Kidney epithelial cell (primary cell): ENCODE results near the gene FREM2. TPM values are rescaled to one million over a fixed set of nuclear protein-coding genes. Genes with fewer than 3 reads are reported as not detected.

Experiments
- DNase-seq: peaks from one replicate; pipeline ENCODE4 v3.0.0-alpha.2; 2010; ENCODE audit warnings: low read depth
- H3K27me3 ChIP-seq: 2 replicates; pipeline ENCODE4 v1.6.0; 2011; ENCODE audit warnings: low read length; ENCODE audit not compliant: control insufficient read depth, insufficient read depth
- H3K36me3 ChIP-seq: 2 replicates; pipeline ENCODE4 v1.5.1; 2011; ENCODE audit warnings: low read length; ENCODE audit not compliant: control insufficient read depth, insufficient read depth
- H3K4me3 ChIP-seq: 2 replicates; pipeline ENCODE4 v1.5.1; 2011; ENCODE audit warnings: low read depth, mild to moderate bottlenecking, control low read depth, low read length
- total RNA-seq: library from RNA; depleted of rRNA; stranded (reverse); fragments of >200 nt; gene quantifications from 2 replicates; pipeline ENCODE4 v1.2.3, GENCODE V29; 2015
- TF ChIP-seq, protein P1 (sequence below): IDR thresholded peaks from 2 replicates; pipeline ENCODE4 v1.5.1; 2011; ENCODE audit warnings: mild to moderate bottlenecking, moderate library complexity, low read length, control low read depth, inconsistent platforms; ENCODE audit not compliant: insufficient read depth, poor library complexity, severe bottlenecking

The FREM2 gene
- total RNA-seq, 1 donor from 2014 or later = 1.0 TPM

- H3K4me3 ChIP-seq = no peak overlapping the region
- no peak for DNase-seq
- TF ChIP-seq, protein P1, sequence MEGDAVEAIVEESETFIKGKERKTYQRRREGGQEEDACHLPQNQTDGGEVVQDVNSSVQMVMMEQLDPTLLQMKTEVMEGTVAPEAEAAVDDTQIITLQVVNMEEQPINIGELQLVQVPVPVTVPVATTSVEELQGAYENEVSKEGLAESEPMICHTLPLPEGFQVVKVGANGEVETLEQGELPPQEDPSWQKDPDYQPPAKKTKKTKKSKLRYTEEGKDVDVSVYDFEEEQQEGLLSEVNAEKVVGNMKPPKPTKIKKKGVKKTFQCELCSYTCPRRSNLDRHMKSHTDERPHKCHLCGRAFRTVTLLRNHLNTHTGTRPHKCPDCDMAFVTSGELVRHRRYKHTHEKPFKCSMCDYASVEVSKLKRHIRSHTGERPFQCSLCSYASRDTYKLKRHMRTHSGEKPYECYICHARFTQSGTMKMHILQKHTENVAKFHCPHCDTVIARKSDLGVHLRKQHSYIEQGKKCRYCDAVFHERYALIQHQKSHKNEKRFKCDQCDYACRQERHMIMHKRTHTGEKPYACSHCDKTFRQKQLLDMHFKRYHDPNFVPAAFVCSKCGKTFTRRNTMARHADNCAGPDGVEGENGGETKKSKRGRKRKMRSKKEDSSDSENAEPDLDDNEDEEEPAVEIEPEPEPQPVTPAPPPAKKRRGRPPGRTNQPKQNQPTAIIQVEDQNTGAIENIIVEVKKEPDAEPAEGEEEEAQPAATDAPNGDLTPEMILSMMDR = no peak
- peaks cover 6% of the 10 kb centered on the region for H3K27me3 ChIP-seq
- no peaks in the 10 kb centered on the region for H3K36me3 ChIP-seq
Observed at GRCh38 chr13:38688674-38689073, 1.8 kb downstream of the FREM2 start.

DNA sequence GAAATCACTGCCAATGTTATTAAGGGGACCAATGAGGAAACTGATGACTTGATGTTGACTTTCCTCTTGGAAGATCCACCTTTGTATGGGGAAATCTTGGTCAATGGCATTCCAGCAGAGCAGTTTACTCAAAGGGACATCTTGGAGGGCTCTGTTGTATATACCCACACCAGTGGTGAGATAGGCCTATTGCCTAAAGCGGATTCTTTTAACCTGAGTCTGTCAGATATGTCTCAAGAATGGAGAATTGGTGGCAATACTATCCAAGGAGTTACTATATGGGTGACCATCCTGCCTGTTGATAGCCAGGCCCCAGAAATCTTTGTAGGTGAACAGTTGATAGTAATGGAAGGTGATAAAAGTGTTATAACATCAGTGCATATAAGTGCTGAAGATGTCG is 3.4 kb downstream of the FREM2 start:
- Histone ChIP-seq H3K4me3 (no peak overlapping the region), H3K27me3 (peaks cover 6% of the 10 kb centered on the region), H3K36me3 (no peaks in the 10 kb centered on the region)
- DNase-seq = no peak
- TF ChIP-seq, protein P1 = no peak

GRCh38 chr13:38693168-38693567 is 6.3 kb downstream of the FREM2 start:
- DNase-seq = no peak
- Histone ChIP-seq H3K36me3 (no peaks in the 10 kb centered on the region), H3K27me3 (peaks cover 4% of the 10 kb centered on the region), H3K4me3 (no peak overlapping the region)
- TF ChIP-seq, protein P1 = no peak

- TF ChIP-seq, protein P1 = no peak
- H3K36me3 ChIP-seq = no peaks in the 10 kb centered on the region
- DNase-seq = no peak
- no peak overlapping the region for H3K4me3 ChIP-seq
- peaks cover 2% of the 10 kb centered on the region for H3K27me3 ChIP-seq
Observed at GRCh38 chr13:38693641-38694040, 6.8 kb downstream of the FREM2 start.

DNA sequence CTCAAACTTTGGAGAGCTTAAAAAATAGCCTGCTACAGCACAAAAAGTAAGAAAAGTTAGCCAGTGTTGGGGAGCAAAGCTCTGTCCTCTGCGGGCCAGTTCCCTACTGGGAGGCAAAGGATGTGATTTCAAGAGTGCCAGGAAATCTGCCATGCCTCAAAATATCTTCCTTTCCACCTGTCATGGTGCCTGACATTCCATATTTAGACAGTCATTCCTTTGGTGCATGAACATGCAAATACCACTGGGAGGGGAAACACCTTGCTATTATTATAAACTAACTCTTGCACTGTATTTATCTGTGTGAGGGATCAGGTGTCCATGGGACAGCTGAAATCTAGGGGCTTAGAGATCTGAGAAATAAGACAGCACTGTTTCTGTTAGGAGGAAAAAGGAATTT is 10.3 kb downstream of the FREM2 start:
- TF ChIP-seq, protein P1 = no peak
- DNase-seq = no peak
- Histone ChIP-seq H3K4me3 (no peak overlapping the region), H3K27me3 (no peaks in the 10 kb centered on the region), H3K36me3 (no peaks in the 10 kb centered on the region)

- Histone ChIP-seq H3K4me3 (no peak overlapping the region), H3K27me3 (no peaks in the 10 kb centered on the region), H3K36me3 (no peaks in the 10 kb centered on the region)
- no peak for DNase-seq
- TF ChIP-seq, protein P1 = no peak
Observed at GRCh38 chr13:38697628-38698333, 10.9 kb downstream of the FREM2 start.
